ENCODE measurements around the gene CCBE1.
"Not testable (repeated sequence)": the region's sequence is repeated elsewhere in the genome, so short reads cannot be mapped to it uniquely, and the experiment has no call there.

The CCBE1 gene

GRCh38 chr18:59675346-59675745, 21.9 kb downstream of the CCBE1 start:
- no peak for DNase-seq

GRCh38 chr18:59674903-59675270, 22.3 kb downstream of the CCBE1 start:
- DNase-seq, result no peak

GRCh38 chr18:59674186-59674902, 22.9 kb downstream of the CCBE1 start:
- DNase-seq, result no peak

- DNase-seq, result no peak
Measured at GRCh38 chr18:59672235-59672711, 24.9 kb downstream of the CCBE1 start.

- DNase-seq, result no peak
Measured at GRCh38 chr18:59671551-59671950, 25.7 kb downstream of the CCBE1 start.

GRCh38 chr18:59669872-59670657, 27.2 kb downstream of the CCBE1 start:
- no peak for DNase-seq

GRCh38 chr18:59667488-59667887, 29.7 kb downstream of the CCBE1 start:
- DNase-seq, result no peak

GRCh38 chr18:59666007-59666402, 31.2 kb downstream of the CCBE1 start:
- not testable (repeated sequence) for DNase-seq

- DNase-seq, result no peak
Measured at GRCh38 chr18:59665057-59666006, 31.9 kb downstream of the CCBE1 start.

- DNase-seq, result no peak
Measured at GRCh38 chr18:59664329-59664728, 32.9 kb downstream of the CCBE1 start.

- DNase-seq, result no peak
Measured at GRCh38 chr18:59663096-59663495, 34.1 kb downstream of the CCBE1 start.

GRCh38 chr18:59661891-59662701, 35.1 kb downstream of the CCBE1 start:
- no peak for DNase-seq

GRCh38 chr18:59660786-59661743, 36.2 kb downstream of the CCBE1 start:
- no peak for DNase-seq

- no peak for DNase-seq
Measured at GRCh38 chr18:59660366-59660765, 36.9 kb downstream of the CCBE1 start.

GRCh38 chr18:59659508-59660170, 37.6 kb downstream of the CCBE1 start:
- DNase-seq, result no peak

GRCh38 chr18:59658941-59659340, 38.3 kb downstream of the CCBE1 start:
- DNase-seq, result no peak

- DNase-seq, result no peak
Measured at GRCh38 chr18:59657012-59657411, 40.2 kb downstream of the CCBE1 start.

GRCh38 chr18:59656373-59656887, 40.8 kb downstream of the CCBE1 start:
- no peak for DNase-seq

- DNase-seq, result no peak
Measured at GRCh38 chr18:59655676-59656075, 41.5 kb downstream of the CCBE1 start.

- DNase-seq, result no peak
Measured at GRCh38 chr18:59651071-59651470, 46.2 kb downstream of the CCBE1 start.
